HG03460 (cell line): ENCODE data around the gene THRA.

Experiments
- ATAC-seq: cut with Tn5 transposase; IDR thresholded peaks from one replicate; pipeline ENCODE4 v1.9.1; 2021; ENCODE audit not compliant: unreplicated experiment

Gene THRA

GRCh38 chr17:40025991-40026815 is 36.6 kb upstream of the THRA start:
- no peak for ATAC-seq

GRCh38 chr17:40026816-40027613 is 35.8 kb upstream of the THRA start:
- ATAC-seq = no peak

DNA sequence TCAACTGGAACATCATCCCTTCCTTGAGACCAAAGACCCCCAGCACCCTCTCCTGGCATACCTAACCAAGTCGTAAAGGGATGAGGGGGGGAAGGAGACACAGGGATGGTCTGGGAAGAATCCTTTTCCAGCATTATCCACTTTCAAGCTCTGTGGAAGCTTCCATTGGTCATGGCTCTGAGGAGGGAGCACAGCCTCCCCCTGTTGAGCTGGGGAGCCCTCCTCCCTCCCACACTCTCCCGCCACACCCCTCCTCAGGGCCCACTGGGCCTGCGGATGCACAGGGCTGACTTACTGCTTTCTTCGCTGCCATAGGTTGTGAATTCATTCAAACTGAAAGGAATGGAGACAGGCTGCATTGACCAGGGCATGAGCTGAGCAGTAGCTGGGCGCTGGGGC is 35.2 kb upstream of the THRA start:
- ATAC-seq = no peak

- ATAC-seq = no peak
Observed at GRCh38 chr17:40028595-40028994, 34.2 kb upstream of the THRA start.

GRCh38 chr17:40031706-40032105 is 31.1 kb upstream of the THRA start:
- no peak for ATAC-seq

- no peak for ATAC-seq
Observed at GRCh38 chr17:40032322-40033320, 30.1 kb upstream of the THRA start.

GRCh38 chr17:40033339-40033738 is 29.4 kb upstream of the THRA start:
- no peak for ATAC-seq

- ATAC-seq = no peak
Observed at GRCh38 chr17:40034426-40035161, 28.2 kb upstream of the THRA start.

GRCh38 chr17:40035162-40035559 is 27.6 kb upstream of the THRA start:
- ATAC-seq = no peak

DNA sequence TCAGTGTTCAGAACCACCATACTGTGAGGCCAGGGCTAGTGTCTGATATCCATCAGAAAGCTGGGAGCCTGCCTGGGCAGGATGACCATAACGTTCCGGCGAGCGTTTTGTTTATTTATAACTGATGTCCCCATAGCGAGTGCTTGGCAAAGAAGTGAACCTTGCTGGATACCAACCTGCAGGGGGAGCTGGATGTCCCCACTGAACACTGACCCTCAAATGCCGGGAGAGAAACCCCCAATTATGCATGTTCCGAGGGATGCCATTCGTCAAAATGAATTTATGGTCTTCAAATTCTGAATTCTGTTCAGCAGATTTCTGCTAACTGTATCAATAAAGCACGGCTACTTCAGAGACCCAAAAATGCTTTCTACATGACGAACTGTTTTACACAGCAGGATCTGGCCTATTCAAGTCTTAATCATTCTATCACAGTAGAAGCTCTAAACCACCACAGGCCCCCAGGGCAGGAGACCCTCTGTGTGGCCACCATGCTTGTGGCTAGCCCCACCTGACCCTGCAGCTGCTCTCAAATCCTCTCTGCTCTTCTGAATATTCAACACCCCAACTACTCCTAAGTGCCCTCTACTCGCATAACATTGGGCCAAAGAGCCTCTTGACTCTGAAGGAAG is 23.8 kb upstream of the THRA start:
- no peak for ATAC-seq

GRCh38 chr17:40041196-40041595 is 21.6 kb upstream of the THRA start:
- no peak for ATAC-seq

GRCh38 chr17:40056379-40057015 is 6.3 kb upstream of the THRA start:
- no peak for ATAC-seq

DNA sequence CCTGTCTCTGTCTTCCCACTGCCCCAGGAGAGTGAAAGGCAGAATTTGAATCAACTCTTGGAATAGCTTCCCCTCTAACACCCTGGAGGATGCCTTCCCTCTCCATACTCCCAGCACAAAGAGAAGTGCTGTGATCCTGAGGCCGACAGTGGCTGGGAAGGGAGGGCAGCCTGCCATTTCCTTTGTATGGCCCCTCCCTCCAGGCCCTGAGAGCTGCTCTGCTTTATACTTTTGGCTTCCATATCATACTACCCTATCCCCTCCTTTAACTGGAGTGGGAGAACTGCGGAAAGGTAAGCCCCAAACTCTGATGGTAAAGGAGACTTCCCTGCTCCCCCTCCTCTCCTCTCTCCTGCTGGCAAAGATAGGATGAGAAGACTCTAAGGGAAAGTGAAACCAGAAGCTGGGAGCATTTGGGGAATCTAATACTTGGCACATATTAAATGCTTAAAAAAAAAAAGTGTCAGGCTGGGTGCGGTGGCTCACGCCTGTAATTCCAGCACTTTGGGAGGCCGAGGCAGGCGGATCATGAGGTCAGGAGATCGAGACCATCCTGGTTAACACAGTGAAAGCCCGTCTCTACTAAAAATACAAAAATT is 4.5 kb upstream of the THRA start:
- ATAC-seq = no peak

DNA sequence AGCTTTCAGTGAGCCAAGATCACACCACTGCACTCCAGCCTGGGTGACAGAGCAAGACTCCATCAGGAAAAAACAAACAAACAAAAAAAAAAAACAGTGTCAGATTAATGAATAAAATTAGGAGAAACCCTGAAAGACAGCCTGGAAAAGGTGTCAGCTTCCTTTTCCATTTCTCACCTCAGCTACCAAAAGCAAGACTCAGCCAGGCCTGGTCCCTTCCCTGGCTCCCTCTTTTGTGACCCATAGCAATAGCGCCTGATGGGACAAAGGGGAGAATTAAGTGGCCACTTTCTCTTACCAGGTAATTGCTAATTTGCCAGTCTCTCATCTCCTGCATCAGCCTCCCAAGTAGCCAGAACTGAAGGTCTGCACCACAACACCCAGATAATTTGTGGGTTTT is 3.9 kb upstream of the THRA start:
- no peak for ATAC-seq

DNA sequence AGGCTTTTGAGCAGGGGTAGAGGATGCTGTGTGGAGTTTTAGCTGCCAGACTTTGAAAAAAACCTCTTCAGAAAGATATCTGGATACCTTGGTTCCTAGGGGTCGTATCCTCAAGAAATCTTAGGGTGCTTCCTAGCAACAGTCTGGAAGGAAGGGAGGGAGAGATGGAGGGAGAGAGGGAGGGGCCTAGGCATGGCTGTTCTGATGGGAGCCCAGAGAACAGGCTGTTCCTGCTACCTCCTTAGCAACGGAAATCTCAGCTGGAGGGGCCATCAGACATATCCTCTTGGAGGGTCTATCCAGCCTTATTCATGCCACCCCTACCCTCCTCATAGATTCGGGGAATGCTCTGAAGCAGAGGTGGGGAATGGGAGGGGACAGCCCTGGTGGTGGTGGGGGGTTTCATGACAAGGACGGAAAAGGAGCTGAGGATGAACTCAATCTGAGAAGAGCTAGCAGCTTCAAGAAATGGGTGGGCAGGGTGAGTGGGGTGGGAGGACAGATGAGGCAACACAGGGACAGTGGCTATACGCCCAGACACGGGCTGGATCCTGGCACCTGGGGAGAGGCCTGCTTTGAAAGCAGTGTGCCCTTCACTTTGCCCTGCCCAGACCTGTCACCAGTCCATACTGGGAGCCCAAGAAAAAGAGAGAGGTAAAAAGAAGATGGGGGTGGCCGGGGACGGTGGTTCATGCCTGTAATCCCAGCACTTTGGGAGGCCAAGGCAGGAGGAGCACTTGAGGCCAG is 2.9 kb upstream of the THRA start:
- no peak for ATAC-seq

- ATAC-seq = no peak
Observed at GRCh38 chr17:40060887-40061608, 1.7 kb upstream of the THRA start.

DNA sequence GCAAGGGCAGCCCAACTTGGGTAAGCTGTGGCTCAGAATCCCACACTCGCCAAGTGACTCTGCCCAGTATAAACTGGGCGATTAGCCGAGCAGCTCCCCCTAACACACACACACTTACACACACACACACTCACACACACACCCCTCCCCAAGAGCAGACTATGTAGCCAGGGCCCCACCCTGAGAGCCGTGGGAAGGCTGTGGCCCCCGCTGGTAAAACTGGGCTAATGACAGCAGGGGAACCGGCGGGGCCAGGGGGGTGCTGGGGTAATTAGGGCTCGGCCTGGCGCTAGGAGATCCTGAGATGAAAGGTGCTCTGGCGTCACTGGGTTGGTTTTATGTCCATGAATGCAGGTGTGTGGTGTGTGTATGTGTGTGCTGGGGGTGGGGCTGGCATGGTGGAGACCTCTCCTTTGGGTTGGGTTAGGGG is 1.1 kb upstream of the THRA start:
- no peak for ATAC-seq
